Sigmoid colon (tissue), 7 donors: ENCODE data around the gene PRKCB. TPM values are rescaled to one million over a fixed set of nuclear protein-coding genes. Genes with fewer than 3 reads are reported as not detected.
A peak's percentile ranks its signal among the peaks of the same experiment; 100 is the strongest.
"Not testable (repeated sequence)": the region's sequence is repeated elsewhere in the genome, so short reads cannot be mapped to it uniquely, and the experiment has no call there.

Source experiments
- DNase-seq: peaks from one replicate; pipeline ENCODE4 v3.0.0-alpha.2; 2019
- H3K27ac ChIP-seq, 4 donors: fragments of 200-600 bp; sonication (generic); one replicate each; pipeline ENCODE4 v1.5.1; 2016 to 2019; ENCODE audit warnings: mild to moderate bottlenecking in 1 of 4
- H3K27me3 ChIP-seq, 3 donors: fragments of 200-600 bp; sonication (generic); one replicate each; pipeline ENCODE4 v1.5.1; 2019; ENCODE audit warnings: mild to moderate bottlenecking in 1 of 3
- H3K36me3 ChIP-seq, 4 donors: fragments of 200-600 bp; sonication (generic); one replicate each; pipeline ENCODE4 v1.5.1; 2016 to 2019
- H3K4me1 ChIP-seq, 4 donors: fragments of 200-600 bp; sonication (generic); one replicate each; pipeline ENCODE4 v1.5.1; 2017 to 2019
- H3K4me3 ChIP-seq, 4 donors: fragments of 200-600 bp; sonication (generic); one replicate each; pipeline ENCODE4 v1.5.1; 2017 to 2019; ENCODE audit warnings: mild to moderate bottlenecking in 2 of 4, moderate library complexity in 1 of 4
- H3K9me3 ChIP-seq, 4 donors: fragments of 200-600 bp in 3 of 4; sonication (generic) in 3 of 4; one replicate each; pipeline versions ENCODE4 v1.5.1 to v1.6.1; 2013 to 2019
- CTCF ChIP-seq, 4 experiments: fragments of 450-650 bp in 3 of 4; fragments of 200-600 bp in 1 of 4; IDR thresholded peaks; one replicate each; pipeline ENCODE4 v1.5.1; 2016 to 2019; ENCODE audit warnings: antibody characterized with exemption in 4 of 4, mild to moderate bottlenecking in 3 of 4, moderate library complexity in 2 of 4
- EP300 ChIP-seq, 4 donors: sonication (generic); formaldehyde crosslinking; IDR thresholded peaks; one replicate each; pipeline ENCODE4 v1.6.1; 2017; ENCODE audit warnings: antibody characterized with exemption in 4 of 4
- POLR2A ChIP-seq, 2 donors: fragments of 450-650 bp; IDR thresholded peaks; one replicate each; pipeline ENCODE4 v1.6.1; 2016; ENCODE audit warnings: antibody characterized with exemption in 2 of 2, mild to moderate bottlenecking in 2 of 2, moderate library complexity in 2 of 2
- POLR2AphosphoS5 ChIP-seq, 4 donors: sonication (generic); formaldehyde crosslinking; IDR thresholded peaks; one replicate each; pipeline ENCODE4 v1.6.1; 2017; ENCODE audit warnings: antibody characterized with exemption in 4 of 4
- WGBS, 2 donors: extraction: QIAGEN DNeasy Blood & Tissue Kit; methylation state at CpG; one replicate each; pipeline ENCODE4 v1.1.7; 2013; 5-methylcytosine and 5-hydroxymethylcytosine counted together
- intact Hi-C: fragments of 100-400 bp; cut with DNase I; formaldehyde crosslinking; loops from one replicate; pipeline ENCODE4 v1.15.1; 2023
- polyA plus RNA-seq, 3 donors: library from polyadenylated mRNA; stranded (reverse); fragments of 200-250 nt; gene quantifications; one replicate each; pipeline ENCODE4 v1.2.3, GENCODE V29; 2013
- total RNA-seq, 4 donors: library from RNA; depleted of rRNA; stranded (reverse); fragments of >200 nt; gene quantifications; one replicate each; pipeline ENCODE4 v1.1.0, GENCODE V29; 2016
- donor health status: healthy with polysubstance abuse.
- donor health status: Bipolar disorder and iron deficiency.
- donor health status: healthy.

The PRKCB gene
- total and polyA plus RNA-seq, 7 donors = 3.0 to 43.8 (median 21.4) TPM

GRCh38 chr16:24234737-24235136, 399.0 kb downstream of the PRKCB start:
- H3K4me1 ChIP-seq = no peaks in the 10 kb centered on the region
- DNase-seq = no peak
- H3K36me3 ChIP-seq = no peaks in the 10 kb centered on the region
- H3K9me3 ChIP-seq = peaks cover 0 to 4% (median 0%) of the 10 kb centered on the region in 4 donors
- H3K4me3 ChIP-seq = no peak overlapping the region
- intact Hi-C loops = no loop called here
- no peaks in the 10 kb centered on the region for H3K27me3 ChIP-seq
- 71 to 86% methylated on average over 5 of the region's 5 CpGs for WGBS, 2 donors
- no peak overlapping the region for H3K27ac ChIP-seq
- TF ChIP-seq CTCF (IDR thresholded peaks at IDR 0.05) = no peak
- TF ChIP-seq POLR2A (IDR thresholded peaks at IDR 0.05) = no peak
- no peak for TF ChIP-seq POLR2AphosphoS5 (IDR thresholded peaks at IDR 0.05)

GRCh38 chr16:24235806-24236205, 400.0 kb downstream of the PRKCB start:
- H3K27ac ChIP-seq = no peak overlapping the region
- intact Hi-C loops = no loop called here
- no peaks in the 10 kb centered on the region for H3K36me3 ChIP-seq
- H3K4me1 ChIP-seq = no peaks in the 10 kb centered on the region
- DNase-seq = no peak
- no peak for TF ChIP-seq CTCF (IDR thresholded peaks at IDR 0.05)
- TF ChIP-seq POLR2AphosphoS5 (IDR thresholded peaks at IDR 0.05) = no peak
- TF ChIP-seq POLR2A (IDR thresholded peaks at IDR 0.05) = no peak
- no peak for TF ChIP-seq EP300 (IDR thresholded peaks at IDR 0.05)
- no peak overlapping the region for H3K4me3 ChIP-seq
- no peaks in the 10 kb centered on the region for H3K27me3 ChIP-seq
- H3K9me3 ChIP-seq = peaks cover 0 to 4% (median 0%) of the 10 kb centered on the region in 4 donors
- 49 to 71% methylated on average over 2 of the region's 2 CpGs for WGBS, 2 donors

GRCh38 chr16:24238846-24239245, 403.1 kb downstream of the PRKCB start:
- DNase-seq, intact Hi-C loops, H3K4me1 ChIP-seq, H3K4me3 ChIP-seq, H3K36me3 ChIP-seq, H3K9me3 ChIP-seq, H3K27ac ChIP-seq, H3K27me3 ChIP-seq: not testable (repeated sequence)
- WGBS, 2 donors = 63 to 74% methylated on average over 2 of the region's 2 CpGs

- no peak overlapping the region for H3K27ac ChIP-seq
- no peaks in the 10 kb centered on the region for H3K27me3 ChIP-seq
- no peak for DNase-seq
- no peak for TF ChIP-seq EP300 (IDR thresholded peaks at IDR 0.05)
- TF ChIP-seq POLR2A (IDR thresholded peaks at IDR 0.05) = no peak
- TF ChIP-seq CTCF (IDR thresholded peaks at IDR 0.05) = no peak
- no peak for TF ChIP-seq POLR2AphosphoS5 (IDR thresholded peaks at IDR 0.05)
- H3K4me3 ChIP-seq = no peak overlapping the region
- WGBS, 2 donors = 82 to 88% methylated on average over 4 of the region's 4 CpGs
- H3K4me1 ChIP-seq = no peaks in the 10 kb centered on the region
- H3K9me3 ChIP-seq = no peaks in the 10 kb centered on the region
- intact Hi-C loops = no loop called here
- no peaks in the 10 kb centered on the region for H3K36me3 ChIP-seq
Measured at GRCh38 chr16:24246911-24247607, 411.3 kb downstream of the PRKCB start.

GRCh38 chr16:24253192-24253591, 417.4 kb downstream of the PRKCB start:
- no peak for DNase-seq
- H3K27ac ChIP-seq = no peak overlapping the region
- intact Hi-C loops = loop anchor here (5.0 kb wide), 1 partner anchor 249 kb away; no protein-coding TSS in a partner anchor
- peaks cover 0 to 5% (median 0%) of the 10 kb centered on the region in 4 donors for H3K4me1 ChIP-seq
- 12% methylated on average over 7 of the region's 7 CpGs for WGBS, 2 donors
- H3K4me3 ChIP-seq = no peak overlapping the region
- peaks cover 5 to 52% (median 33%) of the 10 kb centered on the region in 3 donors for H3K27me3 ChIP-seq
- no peaks in the 10 kb centered on the region for H3K9me3 ChIP-seq
- no peaks in the 10 kb centered on the region for H3K36me3 ChIP-seq
- TF ChIP-seq CTCF (IDR thresholded peaks at IDR 0.05) (peak in 3 of 4 experiments; percentile 31 to 64 (median 39)), EP300 (IDR thresholded peaks at IDR 0.05) (no peak)
